Endothelial cell (in vitro differentiated cells): Measurements from ENCODE around the gene MBTPS1. TPM values are rescaled to one million over a fixed set of nuclear protein-coding genes. Genes with fewer than 3 reads are reported as not detected.

ENCODE experiments used
- DNase-seq: peaks from one replicate; pipeline ENCODE4 v3.0.0; 2021; ENCODE audit warnings: low spot score
- H3K27ac Mint-ChIP-seq: one replicate; pipeline ENCODE4 v1.8.0; 2021; ENCODE audit warnings: mixed read lengths, inconsistent platforms; ENCODE audit not compliant: unreplicated experiment
- H3K27me3 Mint-ChIP-seq: one replicate; pipeline ENCODE4 v1.8.0; 2021; ENCODE audit warnings: mild to moderate bottlenecking, moderate library complexity, mixed read lengths, inconsistent platforms; ENCODE audit not compliant: unreplicated experiment
- H3K36me3 Mint-ChIP-seq: one replicate; pipeline ENCODE4 v1.8.0; 2021; ENCODE audit warnings: mild to moderate bottlenecking, low read depth, mixed read lengths, inconsistent platforms; ENCODE audit not compliant: unreplicated experiment
- H3K4me1 Mint-ChIP-seq: one replicate; pipeline ENCODE4 v1.8.0; 2021; ENCODE audit warnings: mild to moderate bottlenecking, mixed read lengths, inconsistent platforms; ENCODE audit not compliant: unreplicated experiment
- H3K4me3 Mint-ChIP-seq: one replicate; pipeline ENCODE4 v1.8.0; 2021; ENCODE audit warnings: mild to moderate bottlenecking, mixed read lengths, inconsistent platforms; ENCODE audit not compliant: unreplicated experiment
- H3K9me3 Mint-ChIP-seq: one replicate; pipeline ENCODE4 v1.8.0; 2021; ENCODE audit warnings: mixed read lengths, inconsistent platforms; ENCODE audit not compliant: unreplicated experiment
- total RNA-seq: library from RNA; stranded (reverse); fragmentation: NEBNext Ultra II Directional; extraction: Animal tissue kit (Norgen Biotek cat#: 25700); gene quantifications from one replicate; pipeline ENCODE4 v1.2.1, GENCODE V29; 2021; ENCODE audit not compliant: unreplicated experiment
- TF ChIP-seq, protein P1 (sequence below): fragments of 200-600 bp; sonication (generic); IDR thresholded peaks from one replicate; pipeline ENCODE4 v1.5.0; 2021; ENCODE audit warnings: antibody characterized with exemption; ENCODE audit not compliant: unreplicated experiment

The MBTPS1 gene
- total RNA-seq, 1 donor from 2014 or later: 79.7 TPM

GRCh38 chr16:84043486-84044117 is 73.1 kb downstream of the MBTPS1 start:
- Mint-ChIP-seq H3K27ac (peak overlapping the region; percentile 4), H3K27me3 (peaks cover 6% of the 10 kb centered on the region), H3K4me3 (no peak overlapping the region), H3K36me3 (no peaks in the 10 kb centered on the region), H3K4me1 (peaks cover 8% of the 10 kb centered on the region), H3K9me3 (no peaks in the 10 kb centered on the region)
- DNase-seq: no peak
- TF ChIP-seq, protein P1, sequence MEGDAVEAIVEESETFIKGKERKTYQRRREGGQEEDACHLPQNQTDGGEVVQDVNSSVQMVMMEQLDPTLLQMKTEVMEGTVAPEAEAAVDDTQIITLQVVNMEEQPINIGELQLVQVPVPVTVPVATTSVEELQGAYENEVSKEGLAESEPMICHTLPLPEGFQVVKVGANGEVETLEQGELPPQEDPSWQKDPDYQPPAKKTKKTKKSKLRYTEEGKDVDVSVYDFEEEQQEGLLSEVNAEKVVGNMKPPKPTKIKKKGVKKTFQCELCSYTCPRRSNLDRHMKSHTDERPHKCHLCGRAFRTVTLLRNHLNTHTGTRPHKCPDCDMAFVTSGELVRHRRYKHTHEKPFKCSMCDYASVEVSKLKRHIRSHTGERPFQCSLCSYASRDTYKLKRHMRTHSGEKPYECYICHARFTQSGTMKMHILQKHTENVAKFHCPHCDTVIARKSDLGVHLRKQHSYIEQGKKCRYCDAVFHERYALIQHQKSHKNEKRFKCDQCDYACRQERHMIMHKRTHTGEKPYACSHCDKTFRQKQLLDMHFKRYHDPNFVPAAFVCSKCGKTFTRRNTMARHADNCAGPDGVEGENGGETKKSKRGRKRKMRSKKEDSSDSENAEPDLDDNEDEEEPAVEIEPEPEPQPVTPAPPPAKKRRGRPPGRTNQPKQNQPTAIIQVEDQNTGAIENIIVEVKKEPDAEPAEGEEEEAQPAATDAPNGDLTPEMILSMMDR: no peak

DNA sequence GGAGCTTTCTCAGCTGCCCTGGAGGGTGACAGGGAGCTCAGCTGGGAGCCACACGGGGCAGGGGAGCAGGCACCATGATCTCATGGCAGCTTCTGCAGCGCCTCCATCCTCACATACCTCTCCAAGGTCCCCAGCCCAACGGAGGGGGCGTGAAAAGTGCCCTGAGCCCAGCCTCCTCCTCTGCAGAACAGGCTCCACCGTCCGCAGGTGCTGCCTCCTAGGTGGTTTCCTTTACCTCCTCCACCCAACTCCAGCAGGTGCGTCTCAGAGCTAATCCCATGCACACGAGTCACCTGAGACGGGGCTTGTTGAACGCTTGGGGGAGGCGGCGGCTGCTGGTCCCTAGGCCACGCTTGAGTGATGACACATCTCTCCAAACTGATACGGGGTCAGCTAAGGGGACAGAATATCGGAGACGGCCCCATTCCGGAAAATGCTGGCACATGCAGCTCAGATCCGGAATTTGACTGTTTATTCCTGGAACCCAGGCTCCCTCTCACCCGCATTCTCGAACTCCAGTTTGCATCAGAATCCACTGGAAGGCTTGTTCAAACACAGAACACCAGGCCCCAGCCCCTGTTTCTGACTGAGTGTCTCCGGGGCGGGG is 73.8 kb downstream of the MBTPS1 start:
- TF ChIP-seq, protein P1: no peak
- no peak overlapping the region for H3K27ac Mint-ChIP-seq
- peaks cover 11% of the 10 kb centered on the region for H3K27me3 Mint-ChIP-seq
- no peaks in the 10 kb centered on the region for H3K9me3 Mint-ChIP-seq
- H3K4me1 Mint-ChIP-seq: peaks cover 8% of the 10 kb centered on the region
- DNase-seq: no peak
- no peak overlapping the region for H3K4me3 Mint-ChIP-seq
- no peaks in the 10 kb centered on the region for H3K36me3 Mint-ChIP-seq

DNA sequence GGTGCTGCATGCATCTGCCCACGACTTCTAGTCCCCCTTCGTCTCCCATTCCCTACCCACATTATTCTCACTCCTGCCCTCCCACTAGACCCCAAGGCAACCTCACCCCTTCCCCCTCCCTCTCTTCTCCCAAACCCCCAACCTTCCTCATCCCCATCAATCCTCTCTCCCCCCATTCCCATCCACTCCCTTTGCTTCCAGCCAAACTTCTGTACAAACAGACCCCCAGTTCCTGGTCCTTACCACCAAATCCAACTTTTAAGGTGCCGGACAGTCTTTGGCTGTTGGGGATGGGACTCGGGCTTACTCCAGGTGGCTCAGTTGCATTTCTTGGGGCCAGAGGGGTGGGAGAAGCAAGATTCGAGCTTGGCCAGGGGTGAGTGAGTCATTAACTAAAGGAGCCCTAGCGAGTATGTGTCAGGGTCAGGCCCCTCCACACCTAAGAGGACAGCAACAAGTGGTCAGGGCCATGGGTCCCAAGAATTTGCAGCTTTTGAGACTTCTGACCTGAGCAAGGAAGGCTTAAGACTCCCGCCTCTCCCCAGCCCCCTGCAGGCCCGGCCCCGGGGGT is 74.3 kb downstream of the MBTPS1 start, which contains the start of gene SLC38A8:
SLC38A8 (minus strand) TSS at position 488 of the 571 bp plus-strand sequence. CDS start 638 bp downstream, outside the sequence.
- Mint-ChIP-seq H3K4me1 (peaks cover 8% of the 10 kb centered on the region), H3K9me3 (no peaks in the 10 kb centered on the region), H3K36me3 (no peaks in the 10 kb centered on the region), H3K4me3 (no peak within 1 kb of the TSS), H3K27me3 (peaks cover 12% of the 10 kb centered on the region), H3K27ac (no peak within 1 kb of the TSS)
- no peak for DNase-seq
- TF ChIP-seq, protein P1: no peak

DNA sequence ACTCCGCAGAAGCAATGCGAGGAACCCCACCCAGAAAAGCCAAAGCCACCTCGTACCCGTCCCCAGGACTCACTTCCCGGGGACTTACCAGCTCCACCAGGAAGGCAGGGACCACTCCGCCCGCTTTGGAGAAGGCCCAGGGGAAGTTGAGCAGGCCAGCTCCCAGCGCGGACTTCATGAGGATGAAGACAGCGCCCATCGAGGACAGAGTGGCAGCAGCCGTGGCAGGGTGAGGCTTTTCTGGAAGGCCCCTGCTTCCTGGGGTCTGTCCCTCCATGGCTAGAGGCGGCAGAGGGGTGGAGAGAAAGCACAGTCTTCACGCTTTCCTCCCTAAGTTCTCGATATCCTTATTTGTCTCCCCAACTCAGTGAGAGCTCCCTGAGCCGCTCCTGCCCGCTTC is 74.9 kb downstream of the MBTPS1 start:
- Mint-ChIP-seq H3K27me3 (peaks cover 10% of the 10 kb centered on the region), H3K27ac (no peak overlapping the region)

More for the DNA sequence above, 74.9 kb downstream of the MBTPS1 start:
- TF ChIP-seq, protein P1: no peak
- DNase-seq: no peak
- H3K4me3 Mint-ChIP-seq: no peak overlapping the region
- no peaks in the 10 kb centered on the region for H3K36me3 Mint-ChIP-seq
- H3K9me3 Mint-ChIP-seq: no peaks in the 10 kb centered on the region
- H3K4me1 Mint-ChIP-seq: peaks cover 8% of the 10 kb centered on the region
